ENCODE results near the gene TRAPPC8.
A peak's percentile ranks its signal among the peaks of the same experiment; 100 is the strongest.
"Not testable (repeated sequence)": the region's sequence is repeated elsewhere in the genome, so short reads cannot be mapped to it uniquely, and the experiment has no call there.

Gene TRAPPC8

DNA sequence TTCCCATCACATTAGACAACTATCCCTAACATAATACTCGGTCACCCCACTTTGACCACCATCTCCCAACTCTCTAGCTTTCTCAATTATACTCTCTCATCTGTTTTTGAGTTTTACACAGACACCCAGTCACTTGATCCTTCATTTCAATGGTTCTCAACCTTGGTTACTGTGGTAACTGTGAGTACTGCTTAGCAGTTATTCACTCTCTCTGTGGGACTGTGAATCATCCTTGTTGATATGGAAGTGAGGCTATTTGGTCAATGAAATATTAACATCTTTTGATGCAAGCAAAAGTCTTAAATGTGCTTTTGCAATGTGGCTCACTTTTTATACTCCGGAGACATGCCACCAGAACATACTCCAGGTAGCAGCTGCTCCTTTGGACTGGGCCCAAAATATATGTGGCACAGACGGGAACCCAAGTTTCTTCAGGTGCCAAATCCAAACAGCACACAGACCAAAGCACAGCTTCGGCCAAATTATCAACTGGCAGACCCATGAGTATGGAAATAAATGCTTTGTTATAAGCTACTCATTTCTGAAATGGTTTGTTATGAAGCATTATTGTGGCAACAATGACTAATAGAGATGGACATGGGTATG, 107.3 kb downstream of the TRAPPC8 start:
- Histone ChIP-seq H3K4me1 (ENCODE audit: control insufficient read depth, insufficient read depth, low read length) (no peaks in the 10 kb centered on the region), H3K9me3 (ENCODE audit: control insufficient read depth, insufficient read depth, low read length) (no peaks in the 10 kb centered on the region), H3K9ac (ENCODE audit: low read depth, low read length) (no peak overlapping the region), H3K27me3 (ENCODE audit: control insufficient read depth, insufficient read depth, low read length) (no peaks in the 10 kb centered on the region), H3K4me3 (ENCODE audit: low read depth, low read length) (no peak overlapping the region), H3K36me3 (ENCODE audit: control insufficient read depth, insufficient read depth, low read length) (peaks cover 11% of the 10 kb centered on the region)

DNA sequence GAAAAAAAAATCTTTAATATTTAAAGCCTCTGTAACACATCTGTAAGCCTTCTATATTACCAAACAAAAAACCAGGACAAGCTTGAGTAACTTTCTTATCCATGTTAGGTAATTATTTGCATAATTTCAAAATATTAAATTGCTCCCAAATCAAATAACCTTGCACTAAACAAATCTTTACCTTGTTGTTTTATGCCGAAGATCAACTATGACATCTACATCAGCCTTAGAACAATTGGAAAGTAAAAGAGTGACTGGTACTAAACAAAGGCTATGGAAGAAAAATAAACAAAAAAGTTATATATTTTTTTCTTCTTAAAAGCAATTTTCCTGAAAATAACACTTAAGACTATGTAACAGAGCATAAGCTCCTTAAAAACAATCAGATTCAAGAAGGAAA, 111.0 kb downstream of the TRAPPC8 start:
- Histone ChIP-seq H3K9ac (ENCODE audit: low read depth, low read length) (no peak overlapping the region), H3K27me3 (ENCODE audit: control insufficient read depth, insufficient read depth, low read length) (no peaks in the 10 kb centered on the region), H3K9me3 (ENCODE audit: control insufficient read depth, insufficient read depth, low read length) (no peaks in the 10 kb centered on the region), H3K4me1 (ENCODE audit: control insufficient read depth, insufficient read depth, low read length) (peaks cover 8% of the 10 kb centered on the region), H3K4me3 (ENCODE audit: low read depth, low read length) (no peak overlapping the region), H3K36me3 (ENCODE audit: control insufficient read depth, insufficient read depth, low read length) (peaks cover 7% of the 10 kb centered on the region)

DNA sequence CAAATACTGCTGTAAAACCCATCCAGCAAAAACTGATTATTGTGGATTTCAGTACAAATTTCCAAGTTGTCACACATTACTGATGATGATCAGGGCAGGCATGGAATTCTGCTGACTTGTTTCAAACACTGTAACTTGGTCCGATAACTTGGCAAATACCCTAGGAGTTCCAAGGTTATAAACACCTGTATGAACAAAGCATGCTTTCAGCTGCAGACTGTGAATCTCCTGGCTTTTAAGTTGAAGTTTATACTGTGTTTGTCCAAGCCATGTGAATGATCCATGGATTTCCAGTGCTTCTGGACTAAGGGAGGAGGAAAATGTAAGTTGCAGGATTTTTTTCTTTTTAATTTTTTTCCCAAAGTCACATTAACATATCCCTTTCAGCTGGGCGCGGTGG, 112.2 kb downstream of the TRAPPC8 start:
- Histone ChIP-seq H3K27me3 (ENCODE audit: control insufficient read depth, insufficient read depth, low read length) (no peaks in the 10 kb centered on the region), H3K36me3 (ENCODE audit: control insufficient read depth, insufficient read depth, low read length) (peaks cover 3% of the 10 kb centered on the region), H3K9ac (ENCODE audit: low read depth, low read length) (no peak overlapping the region)

DNA sequence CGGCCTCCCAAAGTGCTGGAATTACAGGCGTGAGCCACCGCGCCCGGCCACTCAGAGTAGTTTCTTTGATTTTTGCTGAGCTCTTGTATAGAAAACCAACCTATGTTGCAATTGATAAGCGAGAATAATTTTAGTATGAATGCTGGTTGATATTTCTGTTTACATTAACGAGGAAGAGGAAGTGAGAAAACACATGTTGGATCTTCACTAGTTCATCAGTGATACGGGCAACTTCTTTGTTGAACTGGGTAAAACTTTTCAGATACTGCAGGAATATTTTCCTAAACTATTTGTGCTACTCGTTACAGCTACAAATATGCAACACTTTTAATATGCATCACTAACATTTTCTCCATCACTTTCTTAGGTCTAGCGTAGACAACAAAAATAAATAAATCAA, 114.3 kb downstream of the TRAPPC8 start:
- H3K27me3 ChIP-seq (ENCODE audit: control insufficient read depth, insufficient read depth, low read length): no peaks in the 10 kb centered on the region
- peaks cover 17% of the 10 kb centered on the region for H3K4me1 ChIP-seq (ENCODE audit: control insufficient read depth, insufficient read depth, low read length)
- H3K36me3 ChIP-seq (ENCODE audit: control insufficient read depth, insufficient read depth, low read length): no peaks in the 10 kb centered on the region
- no peak overlapping the region for H3K9ac ChIP-seq (ENCODE audit: low read depth, low read length)
- no peak overlapping the region for H3K4me3 ChIP-seq (ENCODE audit: low read depth, low read length)
- no peaks in the 10 kb centered on the region for H3K9me3 ChIP-seq (ENCODE audit: control insufficient read depth, insufficient read depth, low read length)

More for the DNA sequence above, 112.2 kb downstream of the TRAPPC8 start:
- peaks cover 12% of the 10 kb centered on the region for H3K4me1 ChIP-seq (ENCODE audit: control insufficient read depth, insufficient read depth, low read length)
- no peak overlapping the region for H3K4me3 ChIP-seq (ENCODE audit: low read depth, low read length)
- H3K9me3 ChIP-seq (ENCODE audit: control insufficient read depth, insufficient read depth, low read length): no peaks in the 10 kb centered on the region

DNA sequence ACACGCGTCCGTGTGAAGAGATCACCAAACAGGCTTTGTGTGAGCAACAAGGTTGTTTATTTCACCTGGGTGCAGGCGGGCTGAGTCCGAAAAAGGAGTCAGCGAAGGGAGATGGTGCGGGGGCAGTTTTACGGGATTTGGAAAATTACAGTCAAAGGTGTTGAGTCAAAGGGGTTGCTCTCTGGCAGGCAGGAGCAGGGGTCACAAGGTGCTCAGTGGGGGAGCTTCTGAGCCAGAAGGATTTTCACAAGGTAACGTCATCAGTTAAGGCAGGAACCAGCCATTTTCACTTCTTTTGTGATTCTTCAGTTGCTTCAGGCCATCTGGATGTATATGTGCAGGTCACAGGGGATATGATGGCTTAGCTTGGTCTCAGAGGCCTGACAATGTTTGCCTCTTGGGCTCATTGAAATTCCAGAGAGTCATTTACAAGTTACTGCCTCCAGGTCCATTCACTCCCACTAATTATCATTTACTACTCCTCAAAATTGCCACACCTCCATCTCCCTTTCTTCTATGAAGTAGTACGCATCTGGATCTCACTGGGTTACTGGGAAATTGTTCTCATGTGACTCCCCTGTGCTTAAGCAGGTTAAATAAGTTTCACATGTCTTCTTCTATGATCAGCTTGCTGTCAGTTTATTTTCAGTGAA, 116.1 kb downstream of the TRAPPC8 start:
- H3K9ac ChIP-seq (ENCODE audit: low read depth, low read length): peak overlapping the region; percentile 62

DNA sequence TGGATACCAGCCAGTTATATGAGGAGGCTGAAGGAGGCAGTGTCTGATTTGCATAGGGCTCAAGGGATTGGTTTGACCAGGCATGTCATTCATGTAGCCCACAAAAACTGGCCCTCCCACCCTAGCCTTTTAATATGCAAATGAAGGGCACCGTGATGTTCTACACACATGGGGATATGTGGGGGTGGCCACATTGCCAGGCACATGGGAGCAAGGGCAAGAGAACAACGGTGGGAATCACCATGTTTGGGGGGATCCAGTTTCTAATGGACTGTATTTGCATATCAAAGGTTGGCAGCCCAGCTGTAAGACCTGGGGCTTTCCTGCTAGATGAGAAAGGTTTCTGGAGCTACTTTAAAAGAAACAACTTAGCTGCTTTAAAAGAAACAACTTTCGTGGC, 117.2 kb downstream of the TRAPPC8 start:
- H3K9ac ChIP-seq (ENCODE audit: low read depth, low read length): peak overlapping the region; percentile 28

More for the DNA sequence above, 116.1 kb downstream of the TRAPPC8 start:
- not testable (repeated sequence) for H3K27me3 ChIP-seq (ENCODE audit: control insufficient read depth, insufficient read depth, low read length); H3K36me3 ChIP-seq (ENCODE audit: control insufficient read depth, insufficient read depth, low read length); H3K9me3 ChIP-seq (ENCODE audit: control insufficient read depth, insufficient read depth, low read length)
- peaks cover 17% of the 10 kb centered on the region for H3K4me1 ChIP-seq (ENCODE audit: control insufficient read depth, insufficient read depth, low read length)
- H3K4me3 ChIP-seq (ENCODE audit: low read depth, low read length): peak overlapping the region; percentile 28

DNA sequence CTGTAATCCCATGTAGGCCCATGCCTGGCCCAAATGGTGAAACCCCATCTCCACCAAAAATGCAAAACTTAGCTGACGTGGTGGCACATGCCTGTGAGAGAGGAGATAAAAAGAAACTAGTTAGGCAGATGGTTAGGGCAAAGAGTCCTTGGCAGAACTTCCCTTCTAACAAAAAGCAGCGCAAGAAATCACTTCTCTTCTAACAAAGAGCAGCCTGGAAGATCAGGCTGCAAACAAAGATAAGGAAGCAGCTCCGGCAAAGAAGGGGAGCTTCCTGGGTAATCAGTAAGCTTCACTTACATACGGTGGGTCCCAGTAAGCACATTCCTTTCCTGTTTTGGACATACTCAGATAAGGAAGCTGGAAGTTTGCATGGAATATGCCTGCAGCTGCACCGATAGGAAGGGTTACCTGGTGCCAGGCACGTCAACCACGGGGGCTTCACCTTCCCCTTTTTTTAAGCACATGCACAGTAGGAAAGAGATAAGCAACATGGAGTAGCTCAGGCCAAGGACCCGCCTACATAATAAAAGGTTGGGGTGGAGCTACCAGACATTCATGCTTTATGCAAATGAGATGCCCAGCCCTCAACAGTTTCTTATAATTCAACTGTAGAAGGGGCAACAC, 121.3 kb downstream of the TRAPPC8 start:
- H3K9ac ChIP-seq (ENCODE audit: low read depth, low read length): no peak overlapping the region
- no peaks in the 10 kb centered on the region for H3K9me3 ChIP-seq (ENCODE audit: control insufficient read depth, insufficient read depth, low read length)
- H3K4me3 ChIP-seq (ENCODE audit: low read depth, low read length): no peak overlapping the region
- H3K36me3 ChIP-seq (ENCODE audit: control insufficient read depth, insufficient read depth, low read length): no peaks in the 10 kb centered on the region
- H3K27me3 ChIP-seq (ENCODE audit: control insufficient read depth, insufficient read depth, low read length): no peaks in the 10 kb centered on the region
- peaks cover 16% of the 10 kb centered on the region for H3K4me1 ChIP-seq (ENCODE audit: control insufficient read depth, insufficient read depth, low read length)

More for the DNA sequence above, 117.2 kb downstream of the TRAPPC8 start:
- Histone ChIP-seq H3K9me3 (ENCODE audit: control insufficient read depth, insufficient read depth, low read length) (no peaks in the 10 kb centered on the region), H3K4me1 (ENCODE audit: control insufficient read depth, insufficient read depth, low read length) (peaks cover 17% of the 10 kb centered on the region), H3K4me3 (ENCODE audit: low read depth, low read length) (peak overlapping the region; percentile 28), H3K27me3 (ENCODE audit: control insufficient read depth, insufficient read depth, low read length) (no peaks in the 10 kb centered on the region), H3K36me3 (ENCODE audit: control insufficient read depth, insufficient read depth, low read length) (no peaks in the 10 kb centered on the region)

DNA sequence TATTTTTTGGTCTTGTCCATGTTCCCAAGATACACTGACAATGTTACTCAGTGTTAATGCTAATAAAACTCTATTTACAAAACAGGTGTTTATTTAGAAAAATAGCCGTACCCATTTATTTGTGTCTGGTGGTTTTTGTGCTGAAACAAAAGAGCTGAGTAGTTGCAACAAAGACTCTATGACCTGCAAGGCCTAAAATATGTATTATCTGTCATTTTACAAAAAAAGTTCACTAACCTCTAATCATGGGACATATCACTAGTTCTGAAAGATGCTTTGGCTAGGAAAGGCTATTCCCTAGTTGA, 123.1 kb downstream of the TRAPPC8 start:
- no peak overlapping the region for H3K4me3 ChIP-seq (ENCODE audit: low read depth, low read length)
- peaks cover 7% of the 10 kb centered on the region for H3K4me1 ChIP-seq (ENCODE audit: control insufficient read depth, insufficient read depth, low read length)
- H3K36me3 ChIP-seq (ENCODE audit: control insufficient read depth, insufficient read depth, low read length): no peaks in the 10 kb centered on the region
- H3K27me3 ChIP-seq (ENCODE audit: control insufficient read depth, insufficient read depth, low read length): no peaks in the 10 kb centered on the region
- H3K9me3 ChIP-seq (ENCODE audit: control insufficient read depth, insufficient read depth, low read length): no peaks in the 10 kb centered on the region
- no peak overlapping the region for H3K9ac ChIP-seq (ENCODE audit: low read depth, low read length)

DNA sequence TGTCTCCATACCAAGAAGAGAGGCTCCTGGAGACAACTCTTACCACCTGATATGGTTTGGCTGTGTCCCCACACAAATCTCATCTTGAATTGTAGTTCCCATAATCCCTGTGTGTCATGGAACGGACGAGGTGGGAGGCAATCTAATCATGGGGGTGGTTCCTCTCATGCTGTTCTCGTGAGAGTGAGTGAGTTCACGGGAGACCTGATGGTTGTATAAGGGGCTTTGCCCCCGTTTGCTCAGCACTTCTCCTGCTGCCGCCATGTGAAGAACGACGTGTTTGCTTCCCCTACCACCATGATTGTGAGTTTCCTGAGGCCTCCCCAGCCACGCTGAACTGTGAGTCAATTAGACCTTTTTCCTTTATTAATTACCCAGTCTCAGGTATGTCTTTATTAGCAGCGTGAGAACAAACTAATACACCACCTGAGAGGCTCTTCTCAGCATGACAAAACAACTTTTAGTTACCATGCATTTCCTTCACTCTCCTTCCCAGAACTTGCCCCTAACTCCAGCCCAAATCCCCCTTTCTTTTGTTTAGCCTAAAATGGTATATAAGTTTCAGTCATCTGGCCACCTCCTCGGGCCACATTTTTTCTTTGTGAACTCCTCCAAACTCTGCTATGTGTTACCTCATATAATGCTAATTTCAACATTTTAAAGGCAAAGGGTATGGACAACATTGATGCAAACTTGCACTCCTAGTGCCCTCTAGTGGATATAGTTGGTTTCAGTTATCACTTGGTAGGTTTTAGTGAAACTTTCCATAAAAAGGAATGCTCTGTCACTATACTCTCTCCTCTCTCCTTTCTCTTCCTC, 123.6 kb downstream of the TRAPPC8 start:
- H3K9me3 ChIP-seq (ENCODE audit: control insufficient read depth, insufficient read depth, low read length): no peaks in the 10 kb centered on the region
- H3K36me3 ChIP-seq (ENCODE audit: control insufficient read depth, insufficient read depth, low read length): no peaks in the 10 kb centered on the region
- no peak overlapping the region for H3K9ac ChIP-seq (ENCODE audit: low read depth, low read length)
- no peak overlapping the region for H3K4me3 ChIP-seq (ENCODE audit: low read depth, low read length)
- H3K27me3 ChIP-seq (ENCODE audit: control insufficient read depth, insufficient read depth, low read length): no peaks in the 10 kb centered on the region
- H3K4me1 ChIP-seq (ENCODE audit: control insufficient read depth, insufficient read depth, low read length): peaks cover 7% of the 10 kb centered on the region

DNA sequence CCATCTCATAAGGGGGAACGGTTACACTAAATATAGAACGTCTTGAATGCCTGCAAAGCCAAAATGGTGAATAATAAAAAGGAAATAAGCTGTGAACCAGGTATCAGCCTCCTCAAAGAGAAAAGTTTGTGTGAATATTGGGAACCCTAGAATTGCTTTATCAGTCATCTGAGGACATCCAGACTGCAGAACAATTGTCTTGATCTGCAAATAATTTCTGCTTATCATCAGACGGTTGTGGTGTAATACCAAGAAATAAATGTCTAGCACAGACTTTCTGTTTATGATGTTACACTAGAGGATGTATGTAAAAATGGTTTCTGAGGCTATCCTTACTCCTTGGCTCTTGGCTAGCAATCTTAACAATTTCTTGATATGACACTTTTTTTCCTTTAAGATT, 128.8 kb downstream of the TRAPPC8 start:
- H3K36me3 ChIP-seq (ENCODE audit: control insufficient read depth, insufficient read depth, low read length): no peaks in the 10 kb centered on the region
- no peak overlapping the region for H3K9ac ChIP-seq (ENCODE audit: low read depth, low read length)
- H3K4me3 ChIP-seq (ENCODE audit: low read depth, low read length): no peak overlapping the region
- peaks cover 15% of the 10 kb centered on the region for H3K4me1 ChIP-seq (ENCODE audit: control insufficient read depth, insufficient read depth, low read length)
- H3K9me3 ChIP-seq (ENCODE audit: control insufficient read depth, insufficient read depth, low read length): no peaks in the 10 kb centered on the region
- H3K27me3 ChIP-seq (ENCODE audit: control insufficient read depth, insufficient read depth, low read length): no peaks in the 10 kb centered on the region

DNA sequence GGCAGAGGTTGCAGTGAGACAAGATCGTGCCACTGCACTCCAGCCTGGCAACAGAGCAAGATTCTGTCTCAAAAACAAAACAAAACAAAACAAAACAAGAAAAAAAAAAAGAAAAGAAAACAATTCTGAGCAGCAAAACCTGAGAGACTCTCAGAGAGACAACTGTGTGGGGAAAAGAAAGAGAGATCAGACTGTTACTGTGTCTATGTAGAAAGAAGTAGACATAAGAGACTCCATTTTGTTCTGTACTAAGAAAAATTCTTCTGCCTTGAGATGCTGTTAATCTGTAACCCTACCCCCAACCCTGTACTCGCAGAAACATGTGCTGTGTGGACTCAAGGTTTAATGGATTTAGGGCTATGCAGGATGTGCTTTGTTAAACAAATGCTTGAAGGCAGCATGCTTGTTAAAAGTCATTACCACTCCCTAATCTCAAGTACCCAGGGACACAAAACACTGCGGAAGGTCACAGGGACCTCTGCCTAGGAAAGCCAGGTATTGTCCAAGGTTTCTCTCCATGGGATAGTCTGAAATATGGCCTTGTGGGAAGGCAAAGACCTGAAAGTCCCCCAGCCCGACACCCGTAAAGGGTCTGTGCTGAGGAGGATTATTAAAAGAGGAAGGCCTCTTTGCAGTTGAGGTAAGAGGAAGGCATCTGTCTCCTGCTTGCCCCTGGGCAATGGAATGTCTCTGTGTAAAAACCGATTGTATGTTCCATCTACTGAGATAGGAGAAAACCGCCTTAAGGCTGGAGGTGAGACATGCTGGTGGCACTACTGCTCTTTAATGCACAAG, 132.4 kb downstream of the TRAPPC8 start:
- not testable (repeated sequence) for H3K4me3 ChIP-seq (ENCODE audit: low read depth, low read length); H3K9ac ChIP-seq (ENCODE audit: low read depth, low read length); H3K27me3 ChIP-seq (ENCODE audit: control insufficient read depth, insufficient read depth, low read length); H3K36me3 ChIP-seq (ENCODE audit: control insufficient read depth, insufficient read depth, low read length); H3K9me3 ChIP-seq (ENCODE audit: control insufficient read depth, insufficient read depth, low read length)
- H3K4me1 ChIP-seq (ENCODE audit: control insufficient read depth, insufficient read depth, low read length): peaks cover 14% of the 10 kb centered on the region
